ENCODE data around the gene TFAP2E. TPM values are rescaled to one million over a fixed set of nuclear protein-coding genes. Genes with fewer than 3 reads are reported as not detected.
"Not testable (repeated sequence)": the region's sequence is repeated elsewhere in the genome, so short reads cannot be mapped to it uniquely, and the experiment has no call there.

Gene TFAP2E
- total RNA-seq, 2 donors from 2014 or later, result 0.62 to 0.66 TPM

DNA sequence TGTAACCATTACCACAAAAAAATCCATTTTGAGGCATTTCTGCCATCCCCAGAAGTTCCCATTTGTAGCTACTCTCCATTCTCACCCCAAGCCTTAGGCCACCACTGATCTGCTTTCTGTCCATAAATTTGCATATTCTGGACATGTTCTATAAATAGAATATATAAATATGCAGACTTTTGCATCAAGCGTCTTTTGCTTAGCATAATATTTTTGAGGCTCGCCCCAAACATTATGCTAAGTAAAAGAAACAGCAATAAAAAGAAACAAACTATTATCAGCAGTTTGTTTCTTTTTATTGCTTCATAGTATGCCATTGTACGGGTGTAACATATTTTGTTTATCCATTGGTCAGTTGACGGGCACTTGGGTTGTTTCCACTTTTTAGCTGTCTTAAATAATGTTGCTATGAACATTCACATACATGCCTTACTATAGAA, 7.9 kb downstream of the TFAP2E start:
- Mint-ChIP-seq H3K27me3 (ENCODE audit: insufficient read depth) (peaks cover 38% of the 10 kb centered on the region), H3K9me3 (no peaks in the 10 kb centered on the region), H3K27ac (no peak overlapping the region), H3K4me1 (peaks cover 11% of the 10 kb centered on the region), H3K36me3 (ENCODE audit: low read depth) (no peaks in the 10 kb centered on the region), H3K4me3 (no peak overlapping the region)
- H3K27me3 ChIP-seq (ENCODE audit: control insufficient read depth, insufficient read depth, low read length, poor library complexity, severe bottlenecking), result peaks cover 28% of the 10 kb centered on the region
- H3K4me3 ChIP-seq (ENCODE audit: low read length), result no peak overlapping the region
- no peak overlapping the region for H3K9ac ChIP-seq (ENCODE audit: extremely low read depth, low read length, poor library complexity, severe bottlenecking)
- no peaks in the 10 kb centered on the region for H3K4me1 ChIP-seq (ENCODE audit: control insufficient read depth, insufficient read depth, low read length)
- TF ChIP-seq, protein P1, sequence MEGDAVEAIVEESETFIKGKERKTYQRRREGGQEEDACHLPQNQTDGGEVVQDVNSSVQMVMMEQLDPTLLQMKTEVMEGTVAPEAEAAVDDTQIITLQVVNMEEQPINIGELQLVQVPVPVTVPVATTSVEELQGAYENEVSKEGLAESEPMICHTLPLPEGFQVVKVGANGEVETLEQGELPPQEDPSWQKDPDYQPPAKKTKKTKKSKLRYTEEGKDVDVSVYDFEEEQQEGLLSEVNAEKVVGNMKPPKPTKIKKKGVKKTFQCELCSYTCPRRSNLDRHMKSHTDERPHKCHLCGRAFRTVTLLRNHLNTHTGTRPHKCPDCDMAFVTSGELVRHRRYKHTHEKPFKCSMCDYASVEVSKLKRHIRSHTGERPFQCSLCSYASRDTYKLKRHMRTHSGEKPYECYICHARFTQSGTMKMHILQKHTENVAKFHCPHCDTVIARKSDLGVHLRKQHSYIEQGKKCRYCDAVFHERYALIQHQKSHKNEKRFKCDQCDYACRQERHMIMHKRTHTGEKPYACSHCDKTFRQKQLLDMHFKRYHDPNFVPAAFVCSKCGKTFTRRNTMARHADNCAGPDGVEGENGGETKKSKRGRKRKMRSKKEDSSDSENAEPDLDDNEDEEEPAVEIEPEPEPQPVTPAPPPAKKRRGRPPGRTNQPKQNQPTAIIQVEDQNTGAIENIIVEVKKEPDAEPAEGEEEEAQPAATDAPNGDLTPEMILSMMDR (conservative IDR thresholded peaks at IDR 0.05), result no peak
- no peaks in the 10 kb centered on the region for H3K9me3 ChIP-seq (ENCODE audit: control insufficient read depth, low read length)
- no peak for DNase-seq
- no peak overlapping the region for H3K27ac ChIP-seq (ENCODE audit: low read depth, low read length)
- 97% methylated on average over 4 of the region's 4 CpGs; no CpG with 5 or more reads in 1 of the 2 experiments for WGBS, 2 experiments (ENCODE audit: insufficient coverage in 1 of 2, insufficient read length in 1 of 2)
- H3K36me3 ChIP-seq (ENCODE audit: control insufficient read depth, insufficient read depth, low read length), result no peaks in the 10 kb centered on the region

DNA sequence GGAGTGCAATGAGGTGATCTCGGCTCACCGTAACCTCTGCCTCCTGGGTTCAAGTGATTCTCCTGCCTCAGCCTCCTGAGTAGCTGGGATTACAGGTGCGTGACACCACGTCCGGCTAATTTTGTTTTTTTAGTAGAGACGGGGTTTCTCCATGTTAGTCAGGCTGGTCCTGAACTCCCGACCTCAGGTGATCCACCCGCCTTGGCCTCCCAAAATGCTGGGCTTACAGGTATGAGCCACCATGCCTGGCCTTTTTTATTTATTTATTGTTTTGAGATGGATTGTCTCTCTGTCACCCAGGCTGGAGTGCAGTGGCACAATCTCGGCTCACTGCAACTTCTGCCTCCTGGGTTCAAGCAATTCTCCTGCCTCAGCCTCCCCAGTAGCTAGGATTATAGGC, 8.5 kb downstream of the TFAP2E start:
- WGBS, 2 experiments (ENCODE audit: insufficient coverage in 1 of 2, insufficient read length in 1 of 2), result 94 to 96% methylated on average over 6 to 9 of the region's 9 CpGs
- not testable (repeated sequence) for H3K27ac ChIP-seq (ENCODE audit: low read depth, low read length); H3K27ac Mint-ChIP-seq; H3K4me3 Mint-ChIP-seq; H3K9ac ChIP-seq (ENCODE audit: extremely low read depth, low read length, poor library complexity, severe bottlenecking); DNase-seq; H3K9me3 ChIP-seq (ENCODE audit: control insufficient read depth, low read length); H3K4me3 ChIP-seq (ENCODE audit: low read length); H3K9me3 Mint-ChIP-seq; H3K36me3 ChIP-seq (ENCODE audit: control insufficient read depth, insufficient read depth, low read length); H3K4me1 Mint-ChIP-seq; H3K36me3 Mint-ChIP-seq (ENCODE audit: low read depth); H3K4me1 ChIP-seq (ENCODE audit: control insufficient read depth, insufficient read depth, low read length)
- peaks cover 22% of the 10 kb centered on the region for H3K27me3 ChIP-seq (ENCODE audit: control insufficient read depth, insufficient read depth, low read length, poor library complexity, severe bottlenecking)
- peaks cover 36% of the 10 kb centered on the region for H3K27me3 Mint-ChIP-seq (ENCODE audit: insufficient read depth)

DNA sequence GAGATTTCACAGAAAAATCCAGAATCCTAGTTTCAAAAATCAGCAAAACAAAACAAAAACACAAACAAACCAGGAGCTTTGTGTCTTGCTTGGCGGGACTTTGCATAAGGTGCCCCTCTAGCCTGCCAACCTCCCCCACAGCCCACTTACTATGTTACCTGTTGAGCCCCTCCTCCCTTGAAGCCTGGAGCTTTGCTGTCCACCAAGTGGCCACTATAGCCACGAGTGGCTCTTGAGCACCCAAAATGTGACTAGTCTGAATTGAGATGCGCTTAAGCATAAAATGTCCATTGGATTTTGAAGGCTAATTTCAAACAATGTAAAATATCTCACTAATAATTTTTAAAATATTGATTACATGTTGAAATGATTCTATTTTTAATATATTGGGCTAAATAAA, 12.2 kb downstream of the TFAP2E start:
- no peak overlapping the region for H3K4me3 Mint-ChIP-seq
- TF ChIP-seq, protein P1 (conservative IDR thresholded peaks at IDR 0.05), result no peak
- Histone ChIP-seq H3K4me3 (ENCODE audit: low read length) (no peak overlapping the region), H3K36me3 (ENCODE audit: control insufficient read depth, insufficient read depth, low read length) (no peaks in the 10 kb centered on the region), H3K27me3 (ENCODE audit: control insufficient read depth, insufficient read depth, low read length, poor library complexity, severe bottlenecking) (no peaks in the 10 kb centered on the region), H3K27ac (ENCODE audit: low read depth, low read length) (no peak overlapping the region), H3K9ac (ENCODE audit: extremely low read depth, low read length, poor library complexity, severe bottlenecking) (no peak overlapping the region), H3K9me3 (ENCODE audit: control insufficient read depth, low read length) (no peaks in the 10 kb centered on the region), H3K4me1 (ENCODE audit: control insufficient read depth, insufficient read depth, low read length) (no peaks in the 10 kb centered on the region)
- WGBS, 2 experiments (ENCODE audit: insufficient coverage in 1 of 2, insufficient read length in 1 of 2), result 84 to 90% methylated on average over 2 to 3 of the region's 3 CpGs
- H3K36me3 Mint-ChIP-seq (ENCODE audit: low read depth), result no peaks in the 10 kb centered on the region
- H3K27ac Mint-ChIP-seq, result no peak overlapping the region
- peaks cover 4% of the 10 kb centered on the region for H3K4me1 Mint-ChIP-seq
- peaks cover 6% of the 10 kb centered on the region for H3K27me3 Mint-ChIP-seq (ENCODE audit: insufficient read depth)
- no peak for DNase-seq
- no peaks in the 10 kb centered on the region for H3K9me3 Mint-ChIP-seq

DNA sequence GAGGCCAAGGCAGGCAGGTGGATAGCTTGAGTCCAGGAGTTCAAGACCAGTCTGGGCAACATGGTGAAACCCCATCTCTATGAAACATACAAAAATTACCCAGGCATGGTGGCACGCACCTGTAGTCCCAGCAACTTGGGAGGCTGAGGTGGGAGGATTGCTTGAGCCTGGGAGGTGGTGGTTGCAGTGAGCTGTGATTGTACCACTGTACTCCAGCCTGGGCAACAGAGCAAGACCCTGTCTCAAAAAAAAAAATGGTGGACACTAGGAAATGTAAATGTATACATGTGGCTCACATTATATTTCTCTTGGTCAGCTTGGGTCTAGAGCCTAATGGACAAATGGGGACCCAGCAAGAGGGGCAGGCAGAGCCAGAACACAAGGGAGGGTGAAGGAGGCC, 12.7 kb downstream of the TFAP2E start:
- H3K27ac ChIP-seq (ENCODE audit: low read depth, low read length); H3K36me3 Mint-ChIP-seq (ENCODE audit: low read depth); H3K9ac ChIP-seq (ENCODE audit: extremely low read depth, low read length, poor library complexity, severe bottlenecking); H3K36me3 ChIP-seq (ENCODE audit: control insufficient read depth, insufficient read depth, low read length); H3K9me3 Mint-ChIP-seq; H3K27ac Mint-ChIP-seq; H3K27me3 ChIP-seq (ENCODE audit: control insufficient read depth, insufficient read depth, low read length, poor library complexity, severe bottlenecking); DNase-seq; H3K27me3 Mint-ChIP-seq (ENCODE audit: insufficient read depth); H3K4me1 ChIP-seq (ENCODE audit: control insufficient read depth, insufficient read depth, low read length); H3K4me1 Mint-ChIP-seq; H3K9me3 ChIP-seq (ENCODE audit: control insufficient read depth, low read length); H3K4me3 Mint-ChIP-seq; H3K4me3 ChIP-seq (ENCODE audit: low read length): not testable (repeated sequence)
- WGBS, 2 experiments (ENCODE audit: insufficient coverage in 1 of 2, insufficient read length in 1 of 2), result 94% methylated on average over 1 of the region's 1 CpG; no CpG with 5 or more reads in 1 of the 2 experiments
